OCI-LY3 (cell line): ENCODE data around the gene MEN1.

ENCODE experiments used
- H2AFZ ChIP-seq: fragments of 200-600, 300-600 bp; shearing (Covaris generic); 2 replicates; pipeline ENCODE4 v1.6.0; 2014; ENCODE audit warnings: antibody characterized with exemption, low read depth, low read length
- H3K27ac ChIP-seq: fragments of 200-600, 300-600 bp; sonication (generic); 2 replicates; pipeline ENCODE4 v1.5.1; 2014; ENCODE audit warnings: mild to moderate bottlenecking, low read length, moderate library complexity, mixed read lengths
- H3K27me3 ChIP-seq: fragments of 200-600, 300-600 bp; sonication (generic); 2 replicates; pipeline ENCODE4 v1.6.1; 2014; ENCODE audit warnings: low read depth, low read length, mixed read lengths
- H3K36me3 ChIP-seq: fragments of 200-600, 300-600 bp; sonication (generic); replicated peaks from 2 replicates; pipeline ENCODE3; 2014; ENCODE audit warnings: low read depth, low read length, mixed read lengths
- H3K4me1 ChIP-seq: fragments of 300-600, 200-600 bp; sonication (generic); 2 replicates; pipeline ENCODE4 v1.6.1; 2014; ENCODE audit warnings: low read length, mixed read lengths
- H3K4me2 ChIP-seq: fragments of 200-600, 300-600 bp; sonication (generic); 2 replicates; pipeline ENCODE4 v1.6.1; 2014; ENCODE audit warnings: low read length, mixed read lengths
- H3K4me3 ChIP-seq: fragments of 300-600, 200-600 bp; sonication (generic); 2 replicates; pipeline ENCODE4 v1.5.1; 2014; ENCODE audit warnings: antibody characterized with exemption, mild to moderate bottlenecking, low read length, moderate library complexity
- H3K79me2 ChIP-seq: fragments of 300-600, 200-600 bp; shearing (Covaris generic); 2 replicates; pipeline ENCODE4 v1.6.1; 2014; ENCODE audit warnings: mild to moderate bottlenecking, low read length, mixed read lengths
- H3K9ac ChIP-seq: fragments of 300-600, 200-600 bp; shearing (Covaris generic); 2 replicates; pipeline ENCODE4 v1.6.0; 2014; ENCODE audit warnings: mild to moderate bottlenecking, low read length, moderate library complexity
- H3K9me3 ChIP-seq: fragments of 200-600, 300-600 bp; shearing (Covaris generic); 2 replicates; pipeline ENCODE4 v1.6.1; 2014; ENCODE audit warnings: low read length, mixed read lengths; ENCODE audit not compliant: insufficient read depth
- H4K20me1 ChIP-seq: fragments of 200-600, 300-600 bp; sonication (generic); 2 replicates; pipeline ENCODE4 v1.6.1; 2016; ENCODE audit warnings: low read length, mixed read lengths; ENCODE audit not compliant: insufficient read depth
- CTCF ChIP-seq: fragments of 200-600, 300-600 bp; sonication (generic); IDR thresholded peaks from 2 replicates; pipeline ENCODE4 v1.5.1; 2014; ENCODE audit warnings: antibody characterized with exemption, low read length, low read depth
- EZH2phosphoT487 ChIP-seq: fragments of 200-600 bp; shearing (Covaris generic); IDR thresholded peaks from 2 replicates; pipeline ENCODE4 v1.6.1; 2018; ENCODE audit warnings: antibody characterized with exemption, mixed run types, low read depth

The MEN1 gene

GRCh38 chr11:64754124-64754918, 56.0 kb downstream of the MEN1 start:
- Histone ChIP-seq H4K20me1 (no peaks in the 10 kb centered on the region), H3K79me2 (no peaks in the 10 kb centered on the region), H3K27me3 (no peaks in the 10 kb centered on the region), H3K9me3 (no peaks in the 10 kb centered on the region), H3K27ac (no peak overlapping the region), H3K4me2 (no peak overlapping the region), H3K4me1 (peaks cover 13% of the 10 kb centered on the region), H2AFZ (no peak overlapping the region), H3K9ac (no peak overlapping the region), H3K4me3 (no peak overlapping the region), H3K36me3 (peaks cover 3% of the 10 kb centered on the region)
- no peak for TF ChIP-seq EZH2phosphoT487
- no peak for TF ChIP-seq CTCF
